H1 (cell line): ENCODE measurements around the gene TSPAN3. TPM values are rescaled to one million over a fixed set of nuclear protein-coding genes. Genes with fewer than 3 reads are reported as not detected.

Experiments
- ASH2L ChIP-seq: fragments of 200-600, 300-600 bp; sonication (generic); IDR thresholded peaks from one replicate; pipeline ENCODE4 v1.7.1; 2017; ENCODE audit warnings: low read length
- BCL11A ChIP-seq, 2 experiments: IDR thresholded peaks; one replicate each; pipeline ENCODE4 v1.6.1; 2011; ENCODE audit warnings: low read depth in 2 of 2, low read length in 2 of 2, mild to moderate bottlenecking in 2 of 2
- GABPA ChIP-seq: IDR thresholded peaks from 2 replicates; pipeline ENCODE4 v1.6.1; 2011; ENCODE audit warnings: mild to moderate bottlenecking, low read length, moderate library complexity, borderline replicate concordance; ENCODE audit not compliant: insufficient read depth
- MAFK ChIP-seq: IDR thresholded peaks from 2 replicates; pipeline ENCODE4 v1.6.1; 2012; ENCODE audit warnings: low read depth, mild to moderate bottlenecking, improper control_type of control experiment, low read length
- polyA plus RNA-seq, 7 experiments: library from polyadenylated mRNA; depleted of rRNA in 3 of 7; stranded (reverse) in 5 of 7; unstranded in 2 of 7; fragments of >200 nt in 5 of 7; fragments of 200-250 nt in 2 of 7; gene quantifications; 1 replicate in 5 of 7; 2 replicates in 1 of 7; 4 replicates in 1 of 7; pipeline versions ENCODE4 v1.2.1 to v1.2.3, GENCODE V29; 2011 to 2013; ENCODE audit warnings: missing spikeins in 2 of 7, mixed read lengths in 2 of 7
- total RNA-seq: library from RNA; stranded (reverse); fragmentation: NEBNext Ultra II Directional; extraction: Animal tissue kit (Norgen Biotek cat#: 25700); gene quantifications from 2 replicates; pipeline ENCODE4 v1.2.1, GENCODE V29; 2021

Gene TSPAN3
- total and polyA plus RNA-seq, 2 of the 8 experiments (the other 6 are each of a cell fraction or from before 2014, with no cell fraction given), result 107 to 238 TPM

DNA sequence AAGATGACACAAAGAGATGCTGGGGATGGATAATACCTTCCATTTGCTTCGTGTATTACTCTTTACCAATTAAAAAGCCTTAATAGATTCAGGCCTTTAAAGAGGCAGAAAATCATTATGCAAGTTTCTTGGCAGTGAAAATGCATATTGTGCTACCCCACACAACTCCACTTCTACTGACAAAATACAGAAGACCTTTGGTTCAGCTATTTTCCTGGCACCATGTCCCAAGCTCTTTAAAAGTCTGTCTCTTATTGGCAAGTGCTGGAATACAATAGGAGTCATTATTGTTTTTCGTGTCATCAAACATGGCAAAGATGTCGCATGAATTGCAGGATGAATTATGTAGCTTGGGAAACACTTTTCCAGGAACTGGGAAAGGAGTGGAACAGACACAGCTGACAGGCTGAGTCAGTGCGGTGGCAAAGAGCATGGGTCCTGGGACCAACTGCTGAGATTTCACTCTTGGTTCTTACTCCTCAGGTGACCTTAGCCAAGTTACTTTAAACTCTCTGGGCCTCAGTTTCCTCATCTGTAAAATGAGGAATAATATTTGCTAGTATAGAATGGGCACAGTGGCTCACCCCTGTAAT lies 5.5 kb upstream of the TSPAN3 start (continued):
- TF ChIP-seq MAFK (no peak), ASH2L (no peak), BCL11A (IDR thresholded peaks at IDR 0.05; ENCODE audit: low read depth in 2 of 2, low read length in 2 of 2) (no peak), GABPA (no peak)
